ENCODE measurements around the gene CCR7.

CCR7 gene

DNA sequence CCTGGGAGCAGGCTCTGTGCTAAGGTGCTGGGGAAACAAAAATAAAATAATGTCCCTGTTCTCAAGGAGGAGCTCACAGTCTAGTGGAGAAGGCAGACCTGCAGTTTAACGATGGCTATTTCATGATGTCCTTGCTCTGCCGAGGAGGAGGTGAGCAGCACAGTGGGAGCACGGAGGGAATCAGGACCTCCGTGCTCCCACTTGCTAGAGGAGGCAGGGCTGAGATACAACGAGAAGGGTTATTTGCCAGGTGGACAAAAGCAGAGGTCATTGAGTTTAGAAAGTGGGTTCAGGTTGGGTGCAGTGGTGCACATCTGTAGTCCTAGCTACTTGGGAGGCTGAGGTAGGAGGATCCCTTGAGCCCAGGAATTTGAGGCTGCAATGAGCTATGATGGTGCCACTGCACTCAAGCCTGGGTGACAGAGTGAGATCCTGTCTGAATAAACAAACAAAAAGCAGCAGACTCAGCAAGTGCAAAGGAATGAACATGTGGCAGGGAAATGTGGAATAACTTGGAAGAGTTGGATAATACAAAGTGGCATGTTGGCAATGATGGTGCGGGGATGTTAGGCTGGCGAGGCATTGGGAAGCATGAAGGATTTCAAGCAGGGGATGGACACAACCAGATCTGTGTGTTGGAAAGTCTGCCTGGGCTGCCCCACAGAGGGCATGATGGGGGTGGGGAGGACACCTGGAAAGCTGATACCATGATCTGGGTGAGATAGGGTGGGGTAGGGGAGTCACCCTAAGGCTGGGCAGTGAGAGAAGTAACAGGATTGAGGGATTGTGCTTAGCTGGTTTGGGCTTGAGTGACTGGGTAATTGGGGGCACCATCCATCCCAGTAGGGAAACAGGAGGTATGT is 51.0 kb downstream of the CCR7 start:
- TF ChIP-seq, protein P1, sequence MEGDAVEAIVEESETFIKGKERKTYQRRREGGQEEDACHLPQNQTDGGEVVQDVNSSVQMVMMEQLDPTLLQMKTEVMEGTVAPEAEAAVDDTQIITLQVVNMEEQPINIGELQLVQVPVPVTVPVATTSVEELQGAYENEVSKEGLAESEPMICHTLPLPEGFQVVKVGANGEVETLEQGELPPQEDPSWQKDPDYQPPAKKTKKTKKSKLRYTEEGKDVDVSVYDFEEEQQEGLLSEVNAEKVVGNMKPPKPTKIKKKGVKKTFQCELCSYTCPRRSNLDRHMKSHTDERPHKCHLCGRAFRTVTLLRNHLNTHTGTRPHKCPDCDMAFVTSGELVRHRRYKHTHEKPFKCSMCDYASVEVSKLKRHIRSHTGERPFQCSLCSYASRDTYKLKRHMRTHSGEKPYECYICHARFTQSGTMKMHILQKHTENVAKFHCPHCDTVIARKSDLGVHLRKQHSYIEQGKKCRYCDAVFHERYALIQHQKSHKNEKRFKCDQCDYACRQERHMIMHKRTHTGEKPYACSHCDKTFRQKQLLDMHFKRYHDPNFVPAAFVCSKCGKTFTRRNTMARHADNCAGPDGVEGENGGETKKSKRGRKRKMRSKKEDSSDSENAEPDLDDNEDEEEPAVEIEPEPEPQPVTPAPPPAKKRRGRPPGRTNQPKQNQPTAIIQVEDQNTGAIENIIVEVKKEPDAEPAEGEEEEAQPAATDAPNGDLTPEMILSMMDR (IDR thresholded peaks at IDR 0.05; ENCODE audit: control insufficient read depth, insufficient read depth, low read depth, low read length, missing control alignments) = no peak
- H3K4me3 ChIP-seq (ENCODE audit: control insufficient read depth, low read depth, low read length) = no peak overlapping the region
- no peak for DNase-seq (ENCODE audit: low read depth)

DNA sequence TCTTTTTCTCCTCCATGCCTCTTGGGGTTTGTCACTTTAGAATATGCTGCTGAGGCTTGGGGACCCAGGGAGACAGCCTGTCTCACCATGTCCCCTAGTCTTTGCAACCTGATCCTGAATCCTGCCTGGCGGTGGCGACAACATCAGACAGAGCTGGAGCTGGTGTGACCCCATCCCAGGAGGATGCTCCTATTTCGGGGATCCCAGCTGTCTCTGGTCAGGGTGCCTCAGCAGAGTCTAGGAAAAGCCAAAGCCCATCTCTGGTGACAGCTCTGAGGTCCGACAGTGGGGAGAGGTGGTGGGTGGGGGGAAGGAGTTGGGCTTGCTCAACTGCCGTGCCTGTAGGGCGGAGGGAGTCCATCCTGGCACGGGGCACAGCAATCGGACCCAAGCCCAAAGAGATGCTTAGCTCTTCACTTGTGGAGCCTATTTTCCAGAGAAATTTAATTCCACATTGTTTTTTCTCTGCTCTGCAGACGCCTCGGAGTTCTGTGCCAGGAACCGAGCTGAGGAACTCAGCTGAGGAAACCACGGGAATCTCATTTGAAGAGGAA is 53.5 kb downstream of the CCR7 start:
- no peak overlapping the region for H3K4me3 ChIP-seq (ENCODE audit: control insufficient read depth, low read depth, low read length)
- TF ChIP-seq, protein P1 (IDR thresholded peaks at IDR 0.05; ENCODE audit: control insufficient read depth, insufficient read depth, low read depth, low read length, missing control alignments) = no peak
- DNase-seq (ENCODE audit: low read depth) = no peak

DNA sequence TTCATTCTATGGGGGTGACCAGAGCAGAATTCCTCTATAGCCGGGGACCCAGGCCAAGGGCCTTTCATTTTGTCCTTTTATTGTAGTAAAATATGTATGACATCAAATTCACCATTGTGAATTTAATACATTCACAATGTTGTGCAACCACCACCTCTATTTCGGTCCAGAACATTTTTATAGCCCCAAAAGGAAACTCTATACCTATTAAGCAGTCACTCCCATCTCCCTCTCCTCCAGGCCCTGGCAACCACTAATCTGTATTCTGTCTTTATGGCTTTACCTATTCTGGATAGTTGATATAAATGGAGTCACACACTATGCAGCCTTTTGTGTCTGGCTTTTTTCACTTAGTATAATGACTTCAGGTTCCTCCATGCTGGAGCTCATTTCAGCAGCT is 54.1 kb downstream of the CCR7 start:
- TF ChIP-seq, protein P1 (IDR thresholded peaks at IDR 0.05; ENCODE audit: control insufficient read depth, insufficient read depth, low read depth, low read length, missing control alignments) = no peak
- no peak overlapping the region for H3K4me3 ChIP-seq (ENCODE audit: control insufficient read depth, low read depth, low read length)
- no peak for DNase-seq (ENCODE audit: low read depth)

DNA sequence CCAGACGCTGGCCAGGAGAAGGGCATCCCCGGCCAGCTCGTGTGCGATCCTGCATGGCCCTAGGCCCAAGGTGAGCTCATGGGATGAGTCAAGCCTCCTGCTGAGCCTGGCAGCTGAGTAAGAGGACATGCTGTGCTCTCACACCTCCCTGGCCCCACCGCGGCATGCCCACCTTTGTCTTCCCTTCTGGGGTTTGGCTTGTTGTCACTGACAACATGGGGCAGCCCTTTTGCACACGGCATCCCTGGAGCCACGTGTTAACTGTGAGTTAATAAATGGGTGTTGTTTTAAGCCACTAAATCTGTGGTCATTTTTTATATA is 55.0 kb downstream of the CCR7 start:
- DNase-seq (ENCODE audit: low read depth) = no peak
- TF ChIP-seq, protein P1 (IDR thresholded peaks at IDR 0.05; ENCODE audit: control insufficient read depth, insufficient read depth, low read depth, low read length, missing control alignments) = no peak
- H3K4me3 ChIP-seq (ENCODE audit: control insufficient read depth, low read depth, low read length) = no peak overlapping the region

DNA sequence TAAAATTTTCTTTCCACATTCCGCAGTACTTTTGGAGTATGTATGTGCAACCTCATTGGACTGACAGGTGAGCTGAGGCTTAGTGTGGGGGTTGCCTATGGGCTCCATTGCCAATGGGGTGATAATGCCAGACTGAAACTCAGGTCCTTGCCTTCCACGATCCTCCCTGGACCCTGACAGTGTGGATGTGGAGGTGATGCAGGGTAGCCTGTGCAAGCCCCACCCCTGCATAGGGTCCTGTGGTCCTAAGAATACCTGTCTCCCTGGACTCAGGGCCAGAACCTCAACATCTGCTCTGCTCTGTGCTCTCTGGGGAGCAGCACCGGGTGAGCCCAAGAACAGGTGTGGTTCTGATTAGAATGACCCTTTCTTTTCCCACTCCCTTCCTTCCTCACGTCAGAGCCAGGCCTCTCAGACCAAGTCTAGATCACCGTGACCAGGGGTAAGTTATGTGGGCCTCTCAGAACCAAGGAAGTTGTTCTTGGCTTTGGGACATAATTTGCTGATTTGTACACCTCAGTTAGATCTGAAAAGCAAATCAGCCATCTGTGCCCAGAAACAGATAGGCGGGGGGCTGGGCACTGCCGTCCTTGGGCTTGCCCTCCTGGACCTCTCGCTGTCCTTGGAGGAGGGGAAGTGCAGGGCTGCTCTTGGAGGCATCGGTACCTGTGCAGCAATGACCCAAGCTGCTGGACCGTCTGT is 55.5 kb downstream of the CCR7 start:
- H3K4me3 ChIP-seq (ENCODE audit: control insufficient read depth, low read depth, low read length) = no peak overlapping the region
- DNase-seq (ENCODE audit: low read depth) = no peak
- TF ChIP-seq, protein P1 (IDR thresholded peaks at IDR 0.05; ENCODE audit: control insufficient read depth, insufficient read depth, low read depth, low read length, missing control alignments) = no peak

DNA sequence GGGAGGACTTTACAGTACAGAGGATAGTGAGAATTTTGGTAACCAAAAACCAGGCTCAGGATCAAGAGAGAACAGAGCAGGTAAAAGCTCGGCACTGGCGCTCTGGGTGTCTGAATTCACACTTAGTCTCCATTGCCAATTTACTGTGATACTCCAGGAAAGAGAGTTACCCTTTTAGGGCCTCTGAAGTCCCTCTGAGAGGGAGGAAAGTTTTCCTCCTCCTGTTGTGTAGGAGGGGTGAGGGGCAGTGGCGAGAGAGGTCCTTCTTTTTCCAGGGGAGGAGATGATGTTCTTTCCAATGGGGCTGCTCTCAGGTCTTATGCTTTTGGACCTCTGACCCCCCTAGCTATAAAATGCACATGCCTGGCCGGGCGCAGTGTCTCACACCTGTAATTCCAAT is 58.5 kb downstream of the CCR7 start:
- no peak overlapping the region for H3K4me3 ChIP-seq (ENCODE audit: control insufficient read depth, low read depth, low read length)
- no peak for DNase-seq (ENCODE audit: low read depth)
- TF ChIP-seq, protein P1 (IDR thresholded peaks at IDR 0.05; ENCODE audit: control insufficient read depth, insufficient read depth, low read depth, low read length, missing control alignments) = no peak

Data from AG09309 (cell line).